GM23338 (cell line): ENCODE results near the gene SPATA33. TPM values are rescaled to one million over a fixed set of nuclear protein-coding genes. Genes with fewer than 3 reads are reported as not detected.

Experiments used
- ATAC-seq: fragments of 200-7000 bp; cut with Tn5 transposase; 3 replicates; pipeline ENCODE4 v1.9.1; 2020
- DNase-seq: peaks from one replicate; pipeline ENCODE4 v3.0.0-alpha.2; 2015; ENCODE audit warnings: low spot score
- H2AFZ ChIP-seq: fragments of 200-600 bp; sonication (generic); 2 replicates; pipeline ENCODE4 v1.8.0; 2016; ENCODE audit warnings: antibody characterized with exemption, mild to moderate bottlenecking, moderate library complexity
- H3F3A ChIP-seq: fragments of 200-600 bp; sonication (generic); replicated peaks from 2 replicates; pipeline ENCODE4 v1.8.0; 2017; ENCODE audit warnings: antibody characterized with exemption, mixed run types, low read depth
- H3K27ac ChIP-seq: fragments of 200-600 bp; sonication (generic); 2 replicates; pipeline ENCODE4 v1.6.1; 2016; ENCODE audit warnings: low read depth
- H3K27me3 ChIP-seq: fragments of 200-600 bp; sonication (generic); 2 replicates; pipeline ENCODE4 v1.8.0; 2016; ENCODE audit warnings: mild to moderate bottlenecking, mixed run types, moderate library complexity; ENCODE audit not compliant: insufficient read depth
- H3K36me3 ChIP-seq: fragments of 200-600 bp; sonication (generic); 2 replicates; pipeline ENCODE4 v1.8.0; 2016; ENCODE audit warnings: mild to moderate bottlenecking; ENCODE audit not compliant: insufficient read depth
- H3K4me1 ChIP-seq: fragments of 200-600 bp; sonication (generic); 2 replicates; pipeline ENCODE4 v1.8.0; 2016; ENCODE audit warnings: mild to moderate bottlenecking, moderate library complexity; ENCODE audit not compliant: insufficient read depth
- H3K4me2 ChIP-seq: fragments of 200-600 bp; sonication (generic); 2 replicates; pipeline ENCODE4 v1.7.1; 2017; ENCODE audit warnings: mixed run types
- H3K4me3 ChIP-seq: fragments of 200-600 bp; sonication (generic); 2 replicates; pipeline ENCODE4 v1.6.1; 2016; ENCODE audit warnings: mixed run types
- H3K79me2 ChIP-seq: fragments of 200-600 bp; sonication (generic); replicated peaks from 2 replicates; pipeline ENCODE4 v1.8.0; 2017; ENCODE audit warnings: mild to moderate bottlenecking; ENCODE audit not compliant: insufficient read depth
- H3K9me2 ChIP-seq: fragments of 200-600 bp; sonication (generic); 2 replicates; pipeline ENCODE4 v1.8.0; 2017; ENCODE audit not compliant: insufficient read depth
- H4K20me1 ChIP-seq: fragments of 200-600 bp; sonication (generic); replicated peaks from 2 replicates; pipeline ENCODE4 v1.8.0; 2017; ENCODE audit warnings: mild to moderate bottlenecking; ENCODE audit not compliant: insufficient read depth
- H3K27ac Mint-ChIP-seq: 2 replicates; pipeline ENCODE4 v1.8.0; 2020; ENCODE audit warnings: inconsistent platforms, mild to moderate bottlenecking, moderate library complexity, mixed read lengths
- H3K27me3 Mint-ChIP-seq: 3 replicates; pipeline ENCODE4 v1.8.0; 2022; ENCODE audit warnings: low read depth, mild to moderate bottlenecking, moderate library complexity, mixed read lengths, inconsistent platforms; ENCODE audit not compliant: insufficient read depth, poor library complexity
- H3K36me3 Mint-ChIP-seq: 3 replicates; pipeline ENCODE4 v1.8.0; 2021; ENCODE audit warnings: low read depth, mild to moderate bottlenecking, inconsistent platforms, moderate library complexity, mixed read lengths
- H3K4me1 Mint-ChIP-seq: 3 replicates; pipeline ENCODE4 v1.8.0; 2020; ENCODE audit warnings: mild to moderate bottlenecking, inconsistent platforms, mixed read lengths
- H3K4me3 Mint-ChIP-seq: 3 replicates; pipeline ENCODE4 v1.8.0; 2021; ENCODE audit warnings: moderate library complexity, mild to moderate bottlenecking, inconsistent platforms, mixed read lengths
- H3K9me3 Mint-ChIP-seq: 3 replicates; pipeline ENCODE4 v1.8.0; 2020; ENCODE audit warnings: moderate library complexity, mild to moderate bottlenecking, inconsistent platforms, mixed read lengths
- CREB1 ChIP-seq: fragments of 250-450 bp; sonication (Bioruptor Pico); IDR thresholded peaks from 2 replicates; pipeline ENCODE4 v1.5.0; 2020; ENCODE audit warnings: low read depth, mild to moderate bottlenecking, moderate library complexity
- CTCF ChIP-seq, 2 experiments: fragments of 200-600 bp in 1 of 2; sonication (generic) in 1 of 2; conservative IDR thresholded peaks; 2 replicates each; pipeline versions ENCODE4 v1.5.1 to v1.6.1; 2016 to 2017; ENCODE audit warnings: antibody characterized with exemption in 2 of 2, low read depth in 2 of 2, mild to moderate bottlenecking in 2 of 2, moderate library complexity in 1 of 2
- EZH2 ChIP-seq: fragments of 200-600 bp; sonication (generic); IDR thresholded peaks from one replicate; pipeline ENCODE4 v1.8.0; 2017; ENCODE audit warnings: antibody characterized with exemption, mild to moderate bottlenecking, low read depth; ENCODE audit not compliant: unreplicated experiment
- EZH2phosphoT487 ChIP-seq: fragments of 200-600 bp; sonication (generic); IDR thresholded peaks from one replicate; pipeline ENCODE4 v1.8.1; 2018; ENCODE audit warnings: antibody characterized with exemption; ENCODE audit not compliant: unreplicated experiment
- JUNB ChIP-seq: IDR thresholded peaks from one replicate; pipeline ENCODE4 v1.6.1; 2016; ENCODE audit warnings: antibody characterized with exemption; ENCODE audit not compliant: unreplicated experiment
- POLR2AphosphoS5 ChIP-seq: IDR thresholded peaks from 2 replicates; pipeline ENCODE4 v1.6.1; 2016; ENCODE audit warnings: antibody characterized with exemption, low read depth
- REST ChIP-seq: IDR thresholded peaks from one replicate; pipeline ENCODE4 v1.6.1; 2018; ENCODE audit warnings: antibody characterized with exemption; ENCODE audit not compliant: unreplicated experiment
- ZNF462 ChIP-seq: fragments of 250-450 bp; sonication (Bioruptor Pico); IDR thresholded peaks from 2 replicates; pipeline ENCODE4 v1.5.0; 2020; ENCODE audit warnings: mild to moderate bottlenecking, moderate library complexity
- polyA plus RNA-seq: library from polyadenylated mRNA; unstranded; fragments of >200 nt; fragmentation: Nextera tagmentation; extraction: Ambion mirVana; gene quantifications from 2 replicates; pipeline ENCODE4 v1.2.1, GENCODE V29; 2016
- total RNA-seq: library from RNA; depleted of rRNA; stranded (reverse); fragments of >200 nt; shearing (Covaris generic); gene quantifications from 2 replicates; pipeline ENCODE4 v1.2.3, GENCODE V29; 2014

SPATA33 gene
- total and polyA plus RNA-seq, 2 experiments from 2014 or later = 5.8 to 17.4 TPM

- TF ChIP-seq ZNF462 (CRISPR knock-in tag) = no peak
- TF ChIP-seq CTCF (conservative IDR thresholded peaks at IDR 0.05; ENCODE audit: low read depth in 2 of 2) = no peak
- TF ChIP-seq EZH2phosphoT487 = no peak
Observed at GRCh38 chr16:89706518-89707260, 49.1 kb downstream of the SPATA33 start (continued).

GRCh38 chr16:89707695-89708094, 50.1 kb downstream of the SPATA33 start:
- Histone ChIP-seq H3K4me2 (no peak overlapping the region), H3K4me1 (peaks cover 12% of the 10 kb centered on the region), H3K79me2 (peaks cover 2% of the 10 kb centered on the region), H3K9me2 (no peaks in the 10 kb centered on the region), H2AFZ (no peak overlapping the region), H3K27ac (no peak overlapping the region), H4K20me1 (no peaks in the 10 kb centered on the region; the same call in 1 of the 2 replicates), H3F3A (0 out of 2 replicates have a peak, but pooled peaks cover 8% of the 10 kb centered on the region), H3K36me3 (no peaks in the 10 kb centered on the region), H3K27me3 (peaks cover 23% of the 10 kb centered on the region; the same call in 1 of the 2 replicates), H3K4me3 (no peak overlapping the region)
- Mint-ChIP-seq H3K27me3 (peaks cover 35% of the 10 kb centered on the region), H3K27ac (no peak overlapping the region), H3K9me3 (no peaks in the 10 kb centered on the region), H3K4me1 (peaks cover 11% of the 10 kb centered on the region; the same call in 2 of the 3 replicates), H3K4me3 (no peak overlapping the region), H3K36me3 (no peaks in the 10 kb centered on the region)
- DNase-seq (no peak), ATAC-seq (no peak)
- TF ChIP-seq CREB1 (CRISPR knock-in tag) (no peak), POLR2AphosphoS5 (no peak), REST (no peak), EZH2 (no peak), JUNB (no peak)
